Measurements from ENCODE around the gene ARFGAP1.

The ARFGAP1 gene

DNA sequence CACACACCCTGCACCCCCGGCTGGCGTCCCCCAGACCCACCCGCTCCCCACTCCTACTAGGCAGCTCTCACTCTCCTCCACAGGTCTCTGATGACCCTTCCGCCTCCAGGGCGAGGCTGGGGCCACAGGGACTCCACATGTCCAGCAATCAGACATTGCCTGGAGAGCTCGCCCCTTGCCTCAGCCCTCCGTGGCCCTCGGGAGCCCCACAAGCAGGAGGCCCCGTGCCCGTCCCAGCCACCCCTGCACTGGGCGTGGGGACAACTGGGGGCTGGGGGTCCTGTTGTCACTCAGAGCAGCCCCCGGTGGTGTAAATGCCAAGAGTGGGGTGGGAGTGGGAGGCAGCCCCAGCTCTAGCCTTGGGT is 21.9 kb downstream of the ARFGAP1 start:
- H3K4me3 ChIP-seq (ENCODE audit: low read depth, low read length) = no peak overlapping the region
- TF ChIP-seq, protein P1, sequence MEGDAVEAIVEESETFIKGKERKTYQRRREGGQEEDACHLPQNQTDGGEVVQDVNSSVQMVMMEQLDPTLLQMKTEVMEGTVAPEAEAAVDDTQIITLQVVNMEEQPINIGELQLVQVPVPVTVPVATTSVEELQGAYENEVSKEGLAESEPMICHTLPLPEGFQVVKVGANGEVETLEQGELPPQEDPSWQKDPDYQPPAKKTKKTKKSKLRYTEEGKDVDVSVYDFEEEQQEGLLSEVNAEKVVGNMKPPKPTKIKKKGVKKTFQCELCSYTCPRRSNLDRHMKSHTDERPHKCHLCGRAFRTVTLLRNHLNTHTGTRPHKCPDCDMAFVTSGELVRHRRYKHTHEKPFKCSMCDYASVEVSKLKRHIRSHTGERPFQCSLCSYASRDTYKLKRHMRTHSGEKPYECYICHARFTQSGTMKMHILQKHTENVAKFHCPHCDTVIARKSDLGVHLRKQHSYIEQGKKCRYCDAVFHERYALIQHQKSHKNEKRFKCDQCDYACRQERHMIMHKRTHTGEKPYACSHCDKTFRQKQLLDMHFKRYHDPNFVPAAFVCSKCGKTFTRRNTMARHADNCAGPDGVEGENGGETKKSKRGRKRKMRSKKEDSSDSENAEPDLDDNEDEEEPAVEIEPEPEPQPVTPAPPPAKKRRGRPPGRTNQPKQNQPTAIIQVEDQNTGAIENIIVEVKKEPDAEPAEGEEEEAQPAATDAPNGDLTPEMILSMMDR (IDR thresholded peaks at IDR 0.05; ENCODE audit: borderline replicate concordance, insufficient read depth, low read depth, low read length) = no peak

DNA sequence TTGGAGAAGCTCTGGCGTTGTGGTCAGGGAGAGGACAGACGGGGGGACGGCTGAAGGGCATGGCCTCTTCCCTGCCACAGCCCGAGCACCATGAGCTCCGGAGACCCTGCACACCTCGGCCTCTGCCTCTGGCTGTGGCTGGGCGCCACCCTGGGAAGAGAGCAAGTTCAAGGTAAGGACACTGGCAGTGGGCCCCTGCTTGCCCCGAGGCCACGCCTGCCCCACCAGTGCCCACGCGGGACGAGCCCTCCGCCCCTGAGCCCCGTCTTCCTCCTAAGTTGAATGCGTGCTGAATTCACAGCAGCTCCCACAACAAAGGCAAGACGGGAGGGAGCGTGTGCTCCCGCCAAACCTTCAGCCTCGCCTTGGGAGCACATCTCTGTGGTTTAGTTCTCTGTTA is 22.4 kb downstream of the ARFGAP1 start:
- TF ChIP-seq, protein P1 (IDR thresholded peaks at IDR 0.05; ENCODE audit: borderline replicate concordance, insufficient read depth, low read depth, low read length) = no peak
- H3K4me3 ChIP-seq (ENCODE audit: low read depth, low read length) = no peak overlapping the region

DNA sequence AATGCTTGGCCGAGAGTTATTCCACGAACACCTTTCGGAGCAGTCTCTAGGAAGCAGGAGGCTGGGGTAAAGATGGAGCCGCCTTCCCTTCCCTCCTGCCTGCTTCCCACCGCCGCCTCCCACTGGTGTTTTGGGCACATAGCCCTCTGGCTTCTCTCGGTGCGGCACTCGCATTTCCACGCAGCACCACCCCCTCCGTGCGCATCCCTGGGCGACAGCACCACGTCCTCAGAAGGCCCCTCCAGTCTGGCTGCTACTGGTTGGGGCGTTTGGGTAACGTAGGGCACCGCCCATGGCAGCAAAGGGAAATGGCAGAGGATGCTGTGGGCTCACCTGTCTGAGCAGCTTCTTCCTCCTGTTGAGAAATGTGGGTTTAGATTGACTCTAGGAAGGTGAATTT is 22.8 kb downstream of the ARFGAP1 start:
- TF ChIP-seq, protein P1 (IDR thresholded peaks at IDR 0.05; ENCODE audit: borderline replicate concordance, insufficient read depth, low read depth, low read length) = no peak
- H3K4me3 ChIP-seq (ENCODE audit: low read depth, low read length) = no peak overlapping the region

DNA sequence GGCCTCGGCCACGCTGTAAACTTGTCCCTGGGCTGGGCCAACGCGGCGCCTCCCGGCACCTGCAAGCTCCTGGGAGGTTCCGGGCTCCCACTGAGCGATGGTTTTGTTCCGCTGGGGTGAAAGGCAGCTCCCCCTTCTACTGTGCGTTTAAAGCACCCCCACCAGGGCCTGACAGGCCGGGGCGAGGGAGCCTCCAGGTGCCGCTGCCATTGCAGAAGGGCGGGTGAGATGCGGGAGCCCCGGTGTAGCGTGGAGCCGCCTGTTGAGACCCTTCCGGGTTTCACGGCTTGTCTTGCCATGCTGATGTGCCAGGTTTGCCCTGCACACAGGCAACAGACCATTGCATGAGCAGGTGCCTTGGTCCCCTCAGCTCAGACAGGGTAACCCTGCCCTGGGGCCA is 23.2 kb downstream of the ARFGAP1 start:
- TF ChIP-seq, protein P1 (IDR thresholded peaks at IDR 0.05; ENCODE audit: borderline replicate concordance, insufficient read depth, low read depth, low read length) = no peak
- H3K4me3 ChIP-seq (ENCODE audit: low read depth, low read length) = no peak overlapping the region

DNA sequence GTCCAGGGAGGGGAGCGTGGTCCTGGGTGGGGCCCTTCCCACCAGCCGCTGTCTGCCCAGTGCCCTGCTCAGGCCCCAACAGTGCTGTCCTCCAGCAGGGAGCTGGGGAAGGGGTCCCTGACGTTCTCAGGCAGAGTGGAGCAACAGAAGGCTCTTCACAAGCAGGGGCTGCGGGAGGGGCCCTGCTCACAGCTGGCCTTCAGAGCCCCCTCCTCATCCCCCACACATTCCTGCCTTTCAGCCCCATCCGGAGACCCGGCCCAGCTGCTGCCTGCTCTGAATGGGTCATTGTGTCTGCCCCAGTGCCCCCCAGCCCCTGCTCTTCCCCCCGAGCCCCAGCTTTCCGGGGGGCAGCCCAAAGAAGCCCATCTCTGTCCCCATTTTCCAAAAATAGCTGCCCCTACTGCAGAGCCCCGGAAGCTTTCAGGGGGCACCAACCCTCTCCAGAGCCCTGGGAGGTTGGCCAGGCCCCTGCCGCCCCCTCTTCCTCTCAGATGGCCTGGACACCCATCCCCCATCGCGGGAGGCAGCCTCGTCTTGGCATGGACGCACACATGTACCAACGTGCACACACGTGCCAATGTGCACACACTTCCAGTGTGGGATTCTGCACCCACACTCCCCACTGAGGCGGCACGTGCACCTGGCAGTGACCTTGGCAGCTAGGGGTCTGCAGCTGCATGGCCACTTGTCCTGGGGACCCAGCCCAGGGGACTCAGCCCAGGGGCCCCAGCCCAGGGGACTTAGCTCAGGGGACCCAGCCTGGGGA is 24.1 kb downstream of the ARFGAP1 start:
- no peak overlapping the region for H3K4me3 ChIP-seq (ENCODE audit: low read depth, low read length)
- TF ChIP-seq, protein P1 (IDR thresholded peaks at IDR 0.05; ENCODE audit: borderline replicate concordance, insufficient read depth, low read depth, low read length) = no peak

DNA sequence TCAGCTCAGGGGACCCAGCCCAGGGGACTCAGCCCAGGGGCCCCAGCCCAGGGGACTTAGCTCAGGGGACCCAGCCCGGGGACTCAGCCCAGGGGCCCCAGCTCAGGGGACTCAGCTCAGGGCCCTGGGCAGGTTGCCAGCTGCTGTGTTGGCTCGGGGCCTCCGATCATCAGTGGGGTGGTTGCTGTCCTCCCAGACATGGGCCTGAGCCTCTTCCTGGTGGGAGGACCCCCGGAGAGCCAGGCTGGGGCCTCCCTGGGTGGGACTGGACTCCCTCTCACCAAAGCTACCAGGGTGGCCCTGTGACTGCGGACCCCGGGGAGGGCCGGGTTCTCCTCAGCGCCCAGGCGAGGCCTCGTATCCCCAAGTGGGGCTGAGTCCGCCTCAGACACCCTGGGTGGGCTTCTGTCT is 24.8 kb downstream of the ARFGAP1 start:
- TF ChIP-seq, protein P1 (IDR thresholded peaks at IDR 0.05; ENCODE audit: borderline replicate concordance, insufficient read depth, low read depth, low read length) = no peak
- no peak overlapping the region for H3K4me3 ChIP-seq (ENCODE audit: low read depth, low read length)
